Measurements from ENCODE around the gene PUS1. TPM values are rescaled to one million over a fixed set of nuclear protein-coding genes. Genes with fewer than 3 reads are reported as not detected.

PUS1 gene
- total and polyA plus RNA-seq, 3 donors from 2014 or later, result 16.9 to 26.0 (median 25.2) TPM

- no peaks in the 10 kb centered on the region for H3K36me3 ChIP-seq (ENCODE audit: low read depth, missing control alignments)
- intact Hi-C loops (cut with DNase I; ENCODE audit: low total_unique reads), result no loop called here
- H3K27me3 ChIP-seq, result no peaks in the 10 kb centered on the region
- H3K27ac ChIP-seq, result no peak overlapping the region
- DNase-seq, result no peak
- H3K4me3 ChIP-seq, result no peak overlapping the region
- 92 to 100% methylated on average over 2 to 12 of the region's 12 CpGs for WGBS, 2 donors
- TF ChIP-seq POLR2A (IDR thresholded peaks at IDR 0.05), result no peak
- H3K4me1 ChIP-seq, result no peaks in the 10 kb centered on the region
- no peaks in the 10 kb centered on the region for H3K9me3 ChIP-seq
Observed at GRCh38 chr12:131942671-131943070, 13.6 kb downstream of the PUS1 start.

- DNase-seq, result no peak
- 92 to 97% methylated on average over 8 of the region's 8 CpGs for WGBS, 2 donors
- no peaks in the 10 kb centered on the region for H3K9me3 ChIP-seq
- no peaks in the 10 kb centered on the region for H3K4me1 ChIP-seq
- no peak for TF ChIP-seq POLR2A (IDR thresholded peaks at IDR 0.05)
- intact Hi-C loops (cut with DNase I; ENCODE audit: low total_unique reads), result no loop called here
- H3K27me3 ChIP-seq, result no peaks in the 10 kb centered on the region
- H3K27ac ChIP-seq, result no peak overlapping the region
- H3K4me3 ChIP-seq, result no peak overlapping the region
- no peaks in the 10 kb centered on the region for H3K36me3 ChIP-seq (ENCODE audit: low read depth, missing control alignments)
Observed at GRCh38 chr12:131943389-131943788, 14.3 kb downstream of the PUS1 start.

- 95 to 97% methylated on average over 10 of the region's 10 CpGs for WGBS, 2 donors
- Histone ChIP-seq H3K36me3 (ENCODE audit: low read depth, missing control alignments) (no peaks in the 10 kb centered on the region), H3K4me1 (no peaks in the 10 kb centered on the region), H3K27me3 (no peaks in the 10 kb centered on the region), H3K27ac (no peak overlapping the region), H3K9me3 (no peaks in the 10 kb centered on the region), H3K4me3 (no peak overlapping the region)
- intact Hi-C loops (cut with DNase I; ENCODE audit: low total_unique reads), result no loop called here
- DNase-seq, result peak; percentile 10
- TF ChIP-seq CTCF (IDR thresholded peaks at IDR 0.05) (no peak), POLR2A (IDR thresholded peaks at IDR 0.05) (no peak)
Observed at GRCh38 chr12:131943876-131944275, 14.8 kb downstream of the PUS1 start.

GRCh38 chr12:131944601-131945251 is 15.7 kb downstream of the PUS1 start:
- WGBS, 2 donors, result 89 to 94% methylated on average over 30 to 35 of the region's 35 CpGs
- DNase-seq, result peak; percentile 11
- H3K36me3 ChIP-seq (ENCODE audit: low read depth, missing control alignments), result no peaks in the 10 kb centered on the region

GRCh38 chr12:131946757-131947156 is 17.7 kb downstream of the PUS1 start:
- Histone ChIP-seq H3K36me3 (ENCODE audit: low read depth, missing control alignments) (no peaks in the 10 kb centered on the region), H3K9me3 (no peaks in the 10 kb centered on the region), H3K27ac (no peak overlapping the region), H3K4me3 (no peak overlapping the region), H3K4me1 (peaks cover 7% of the 10 kb centered on the region), H3K27me3 (no peaks in the 10 kb centered on the region)
- DNase-seq, result peak; percentile 6
- TF ChIP-seq POLR2A (IDR thresholded peaks at IDR 0.05), result no peak
- no peak for TF ChIP-seq CTCF (IDR thresholded peaks at IDR 0.05)
- WGBS, 2 donors, result 81 to 82% methylated on average over 6 of the region's 6 CpGs
- intact Hi-C loops (cut with DNase I; ENCODE audit: low total_unique reads), result no loop called here

More at GRCh38 chr12:131944601-131945251, 15.7 kb downstream of the PUS1 start:
- no peaks in the 10 kb centered on the region for H3K27me3 ChIP-seq
- no peaks in the 10 kb centered on the region for H3K4me1 ChIP-seq
- intact Hi-C loops (cut with DNase I; ENCODE audit: low total_unique reads), result no loop called here
- H3K27ac ChIP-seq, result no peak overlapping the region
- H3K4me3 ChIP-seq, result no peak overlapping the region
- H3K9me3 ChIP-seq, result no peaks in the 10 kb centered on the region
- TF ChIP-seq CTCF (IDR thresholded peaks at IDR 0.05) (no peak), POLR2A (IDR thresholded peaks at IDR 0.05) (no peak)

- Histone ChIP-seq H3K4me3 (no peak overlapping the region), H3K9me3 (no peaks in the 10 kb centered on the region), H3K27ac (no peak overlapping the region), H3K27me3 (no peaks in the 10 kb centered on the region), H3K36me3 (ENCODE audit: low read depth, missing control alignments) (no peaks in the 10 kb centered on the region), H3K4me1 (peaks cover 7% of the 10 kb centered on the region)
- WGBS, 2 donors, result 47 to 48% methylated on average over 8 of the region's 8 CpGs
- DNase-seq, result peak; percentile 11
- intact Hi-C loops (cut with DNase I; ENCODE audit: low total_unique reads), result no loop called here
- no peak for TF ChIP-seq POLR2A (IDR thresholded peaks at IDR 0.05)
- TF ChIP-seq CTCF (IDR thresholded peaks at IDR 0.05), result no peak
Observed at GRCh38 chr12:131947482-131948027, 18.5 kb downstream of the PUS1 start.
